D721Med (cell line): Measurements from ENCODE around the gene TTC7B.

Experiments used
- DNase-seq: peaks from one replicate; pipeline ENCODE4 v3.0.0; 2011; ENCODE audit warnings: low spot score; ENCODE audit not compliant: insufficient read length
- FAIRE-seq: peaks from 2 replicates; lab custom pipeline; 2011; peaks lifted over from hg19 to GRCh38; lab: Jason Lieb, UNC
- CTCF ChIP-seq: IDR thresholded peaks from 2 replicates; pipeline ENCODE4 v1.5.1; 2012; ENCODE audit warnings: mild to moderate bottlenecking, control low read depth; ENCODE audit not compliant: insufficient read depth; ENCODE audit errors: missing control alignments

The TTC7B gene

GRCh38 chr14:90781344-90781761 is 34.9 kb downstream of the TTC7B start:
- DNase-seq (no peak), FAIRE-seq (no peak)
- no peak for TF ChIP-seq CTCF

GRCh38 chr14:90780519-90780918 is 35.7 kb downstream of the TTC7B start:
- DNase-seq (no peak), FAIRE-seq (no peak)
- TF ChIP-seq CTCF = no peak

- TF ChIP-seq CTCF = no peak
- FAIRE-seq (no peak), DNase-seq (no peak)
These were observed 37.5 kb downstream of the TTC7B start for GRCh38 chr14:90778571-90779255.

- no peak for DNase-seq
- no peak for TF ChIP-seq CTCF
- no peak for FAIRE-seq
These were observed 38.3 kb downstream of the TTC7B start for GRCh38 chr14:90777830-90778485.

- FAIRE-seq (no peak), DNase-seq (no peak)
These were observed 38.9 kb downstream of the TTC7B start for GRCh38 chr14:90777358-90777757.

GRCh38 chr14:90775441-90775840 is 40.8 kb downstream of the TTC7B start:
- FAIRE-seq (no peak), DNase-seq (no peak)
- TF ChIP-seq CTCF = no peak

More at GRCh38 chr14:90777358-90777757, 38.9 kb downstream of the TTC7B start:
- TF ChIP-seq CTCF = no peak

GRCh38 chr14:90774316-90774715 is 41.9 kb downstream of the TTC7B start:
- FAIRE-seq = no peak
- no peak for DNase-seq
- no peak for TF ChIP-seq CTCF
